CD4-positive, alpha-beta T cell treated with Interleukin-21 for 1 hour (primary cell): ENCODE results near the gene RNGTT.

ENCODE experiments used
- DNase-seq: peaks from one replicate; pipeline ENCODE4 v3.0.0-alpha.2; 2020

Gene RNGTT

GRCh38 chr6:88650029-88650619, 313.3 kb downstream of the RNGTT start:
- DNase-seq: no peak

GRCh38 chr6:88641178-88641903, 322.1 kb downstream of the RNGTT start:
- no peak for DNase-seq

- DNase-seq: no peak
Measured at GRCh38 chr6:88637761-88638545, 325.5 kb downstream of the RNGTT start.

GRCh38 chr6:88636871-88637270, 326.5 kb downstream of the RNGTT start:
- DNase-seq: no peak

- DNase-seq: no peak
Measured at GRCh38 chr6:88633782-88634181, 329.6 kb downstream of the RNGTT start.

- DNase-seq: no peak
Measured at GRCh38 chr6:88631830-88632229, 331.6 kb downstream of the RNGTT start.

- DNase-seq: no peak
Measured at GRCh38 chr6:88629838-88630494, 333.5 kb downstream of the RNGTT start.

- DNase-seq: no peak
Measured at GRCh38 chr6:88626460-88626859, 337.0 kb downstream of the RNGTT start.

GRCh38 chr6:88623531-88623930, 339.9 kb downstream of the RNGTT start:
- no peak for DNase-seq

- DNase-seq: no peak
Measured at GRCh38 chr6:88619951-88620350, 343.5 kb downstream of the RNGTT start.

GRCh38 chr6:88616380-88616779, 347.0 kb downstream of the RNGTT start:
- DNase-seq: no peak

GRCh38 chr6:88614316-88614877, 349.0 kb downstream of the RNGTT start:
- no peak for DNase-seq

GRCh38 chr6:88612631-88613030, 350.8 kb downstream of the RNGTT start:
- no peak for DNase-seq

GRCh38 chr6:88611721-88612120, 351.7 kb downstream of the RNGTT start:
- DNase-seq: no peak

GRCh38 chr6:88609983-88610382, 353.4 kb downstream of the RNGTT start:
- DNase-seq: no peak

- DNase-seq: no peak
Measured at GRCh38 chr6:88605271-88605670, 358.1 kb downstream of the RNGTT start.

GRCh38 chr6:88599571-88599970, 363.8 kb downstream of the RNGTT start:
- no peak for DNase-seq

GRCh38 chr6:88596801-88597200, 366.6 kb downstream of the RNGTT start:
- no peak for DNase-seq

- no peak for DNase-seq
Measured at GRCh38 chr6:88588938-88589337, 374.5 kb downstream of the RNGTT start.

- DNase-seq: no peak
Measured at GRCh38 chr6:88587150-88587520, 376.3 kb downstream of the RNGTT start.

- DNase-seq: no peak
Measured at GRCh38 chr6:88586371-88587149, 376.9 kb downstream of the RNGTT start.

GRCh38 chr6:88585276-88585692, 378.1 kb downstream of the RNGTT start:
- DNase-seq: no peak
